Activated CD4-positive, alpha-beta T cell treated with anti-CD3 and anti-CD28 coated beads, Interleukin-2, amount 50 U/mL, for 1 hour (primary cell): ENCODE measurements around the gene SYCP2L.

Experiments used
- DNase-seq: peaks from one replicate; pipeline ENCODE4 v3.0.0-alpha.2; 2020

Gene SYCP2L

GRCh38 chr6:11011787-11012234, 125.0 kb downstream of the SYCP2L start:
- no peak for DNase-seq

- no peak for DNase-seq
Observed at GRCh38 chr6:11012295-11012754, 125.5 kb downstream of the SYCP2L start.

GRCh38 chr6:11012976-11013720, 126.3 kb downstream of the SYCP2L start:
- DNase-seq = no peak

- no peak for DNase-seq
Observed at GRCh38 chr6:11013721-11014070, 126.8 kb downstream of the SYCP2L start.

GRCh38 chr6:11015102-11015501, 128.2 kb downstream of the SYCP2L start:
- no peak for DNase-seq

GRCh38 chr6:11016452-11016851, 129.6 kb downstream of the SYCP2L start:
- no peak for DNase-seq

GRCh38 chr6:11017090-11017489, 130.2 kb downstream of the SYCP2L start:
- no peak for DNase-seq

GRCh38 chr6:11018225-11018624, 131.4 kb downstream of the SYCP2L start:
- DNase-seq = no peak

- no peak for DNase-seq
Observed at GRCh38 chr6:11021003-11021402, 134.2 kb downstream of the SYCP2L start.

- DNase-seq = no peak
Observed at GRCh38 chr6:11021714-11022113, 134.9 kb downstream of the SYCP2L start.

GRCh38 chr6:11023032-11023431, 136.2 kb downstream of the SYCP2L start:
- no peak for DNase-seq
